GM18951 (cell line): ENCODE measurements around the gene YJU2.

Source experiments
- POLR2A ChIP-seq: IDR thresholded peaks from 4 replicates; pipeline ENCODE4 v1.6.1; 2011; ENCODE audit warnings: mild to moderate bottlenecking; ENCODE audit not compliant: insufficient read length, insufficient read depth; ENCODE audit errors: extremely low read depth
- in situ Hi-C: fragments of 300-500 bp; cut with MboI; formaldehyde crosslinking; loops from one replicate; pipeline ENCODE4 v1.12.0; 2022; ENCODE audit warnings: low sequenced_read_pairs, mixed read lengths, inconsistent platforms; ENCODE audit not compliant: unreplicated experiment

Gene YJU2

GRCh38 chr19:4246767-4247593 lies at the start of gene YJU2:
Gene YJU2, plus strand, starts transcription at chr19:4247080. Its CDS starts 67 bp downstream, at chr19:4247147.
- in situ Hi-C loops: no loop called here
- TF ChIP-seq POLR2A: peak; percentile 66

- TF ChIP-seq POLR2A: no peak
- in situ Hi-C loops: no loop called here
Observed at GRCh38 chr19:4197228-4197624, 49.7 kb upstream of the YJU2 start.

GRCh38 chr19:4197625-4198466 lies 49.0 kb upstream of the YJU2 start:
- no peak for TF ChIP-seq POLR2A
- in situ Hi-C loops: no loop called here

- in situ Hi-C loops: no loop called here
- no peak for TF ChIP-seq POLR2A
Observed at GRCh38 chr19:4198467-4199126, 48.3 kb upstream of the YJU2 start.

- TF ChIP-seq POLR2A: no peak
- in situ Hi-C loops: no loop called here
Observed at GRCh38 chr19:4199699-4200293, 47.1 kb upstream of the YJU2 start.

GRCh38 chr19:4200940-4201542 lies 45.8 kb upstream of the YJU2 start:
- TF ChIP-seq POLR2A: no peak
- in situ Hi-C loops: no loop called here

GRCh38 chr19:4201798-4202197 lies 45.1 kb upstream of the YJU2 start:
- in situ Hi-C loops: no loop called here
- TF ChIP-seq POLR2A: no peak

- in situ Hi-C loops: no loop called here
- TF ChIP-seq POLR2A: no peak
Observed at GRCh38 chr19:4206818-4207484, 39.9 kb upstream of the YJU2 start.

GRCh38 chr19:4208385-4209094 lies 38.3 kb upstream of the YJU2 start:
- no peak for TF ChIP-seq POLR2A
- in situ Hi-C loops: no loop called here

GRCh38 chr19:4210166-4210731 lies 36.6 kb upstream of the YJU2 start:
- in situ Hi-C loops: no loop called here

GRCh38 chr19:4213116-4213515 lies 33.8 kb upstream of the YJU2 start:
- in situ Hi-C loops: no loop called here
- TF ChIP-seq POLR2A: no peak

More at GRCh38 chr19:4210166-4210731, 36.6 kb upstream of the YJU2 start:
- TF ChIP-seq POLR2A: no peak
